Measurements from ENCODE around the gene PALS2. TPM values are rescaled to one million over a fixed set of nuclear protein-coding genes. Genes with fewer than 3 reads are reported as not detected.

The PALS2 gene
- total RNA-seq, 6 experiments from 2014 or later = 7.4 to 19.5 (median 16.1) TPM

DNA sequence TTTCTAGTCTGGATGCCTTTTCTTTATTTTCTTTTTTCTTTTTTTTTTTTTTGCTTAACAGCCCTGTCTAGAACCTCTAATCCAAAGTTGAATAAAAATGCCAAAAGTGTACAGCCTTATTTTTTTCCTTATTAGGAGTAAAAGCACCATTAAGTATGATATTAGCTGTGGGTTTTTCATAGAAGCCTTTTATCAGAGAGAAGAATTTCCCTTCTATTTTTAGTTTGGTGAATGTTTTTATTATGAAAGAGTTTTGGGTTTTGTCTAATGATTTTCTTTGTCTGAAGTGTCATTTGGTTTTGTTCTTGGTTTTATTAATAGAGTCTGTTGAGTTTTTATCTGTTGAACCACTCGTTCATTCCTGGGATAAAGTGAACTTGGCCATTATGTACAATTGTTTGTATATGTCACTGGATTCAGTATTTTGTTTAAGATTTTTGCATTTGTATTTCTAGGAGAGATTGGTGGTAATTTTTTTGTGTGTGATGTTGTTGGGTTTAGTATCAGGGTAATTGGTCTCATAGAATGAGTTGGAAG, 49.5 kb downstream of the PALS2 start:
- intact Hi-C loops (cut with DNase I) = no loop called here
- Histone ChIP-seq H3K4me3 (no peak overlapping the region), H3K9me3 (no peaks in the 10 kb centered on the region), H3K36me3 (no peaks in the 10 kb centered on the region), H3K27ac (no peak overlapping the region), H3K4me1 (peaks cover 0 to 3% (median 0%) of the 10 kb centered on the region in 4 donors), H3K27me3 (no peaks in the 10 kb centered on the region)
- no peak for TF ChIP-seq POLR2A (IDR thresholded peaks at IDR 0.05)
- TF ChIP-seq, protein P1, sequence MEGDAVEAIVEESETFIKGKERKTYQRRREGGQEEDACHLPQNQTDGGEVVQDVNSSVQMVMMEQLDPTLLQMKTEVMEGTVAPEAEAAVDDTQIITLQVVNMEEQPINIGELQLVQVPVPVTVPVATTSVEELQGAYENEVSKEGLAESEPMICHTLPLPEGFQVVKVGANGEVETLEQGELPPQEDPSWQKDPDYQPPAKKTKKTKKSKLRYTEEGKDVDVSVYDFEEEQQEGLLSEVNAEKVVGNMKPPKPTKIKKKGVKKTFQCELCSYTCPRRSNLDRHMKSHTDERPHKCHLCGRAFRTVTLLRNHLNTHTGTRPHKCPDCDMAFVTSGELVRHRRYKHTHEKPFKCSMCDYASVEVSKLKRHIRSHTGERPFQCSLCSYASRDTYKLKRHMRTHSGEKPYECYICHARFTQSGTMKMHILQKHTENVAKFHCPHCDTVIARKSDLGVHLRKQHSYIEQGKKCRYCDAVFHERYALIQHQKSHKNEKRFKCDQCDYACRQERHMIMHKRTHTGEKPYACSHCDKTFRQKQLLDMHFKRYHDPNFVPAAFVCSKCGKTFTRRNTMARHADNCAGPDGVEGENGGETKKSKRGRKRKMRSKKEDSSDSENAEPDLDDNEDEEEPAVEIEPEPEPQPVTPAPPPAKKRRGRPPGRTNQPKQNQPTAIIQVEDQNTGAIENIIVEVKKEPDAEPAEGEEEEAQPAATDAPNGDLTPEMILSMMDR (IDR thresholded peaks at IDR 0.05) = no peak
- 71% methylated on average over 1 of the region's 1 CpG for WGBS (ENCODE audit: insufficient coverage, low coverage, low lambda C conversion rate, missing lambda C conversion rate)
- DNase-seq (no peak), ATAC-seq (no peak)

Small RNAs within 50 kb of the gene (small RNA-seq; reads per million reads assigned to genes)
- gene RNU6-1103P (0 reads per million in 2 experiments), gene SUMO2P14 (0 reads per million in 2 experiments)

Other genes starting within 250 kb of the PALS2 start
- gene GSDME, start 184.0 kb downstream of the PALS2 start, total RNA-seq = 10 to 100 TPM in 1 of 6 experiments, 1 to 10 TPM in 5; 3.1 to 10.2 (median 5.8) TPM